Measurements from ENCODE around the gene CD82.

The CD82 gene

DNA sequence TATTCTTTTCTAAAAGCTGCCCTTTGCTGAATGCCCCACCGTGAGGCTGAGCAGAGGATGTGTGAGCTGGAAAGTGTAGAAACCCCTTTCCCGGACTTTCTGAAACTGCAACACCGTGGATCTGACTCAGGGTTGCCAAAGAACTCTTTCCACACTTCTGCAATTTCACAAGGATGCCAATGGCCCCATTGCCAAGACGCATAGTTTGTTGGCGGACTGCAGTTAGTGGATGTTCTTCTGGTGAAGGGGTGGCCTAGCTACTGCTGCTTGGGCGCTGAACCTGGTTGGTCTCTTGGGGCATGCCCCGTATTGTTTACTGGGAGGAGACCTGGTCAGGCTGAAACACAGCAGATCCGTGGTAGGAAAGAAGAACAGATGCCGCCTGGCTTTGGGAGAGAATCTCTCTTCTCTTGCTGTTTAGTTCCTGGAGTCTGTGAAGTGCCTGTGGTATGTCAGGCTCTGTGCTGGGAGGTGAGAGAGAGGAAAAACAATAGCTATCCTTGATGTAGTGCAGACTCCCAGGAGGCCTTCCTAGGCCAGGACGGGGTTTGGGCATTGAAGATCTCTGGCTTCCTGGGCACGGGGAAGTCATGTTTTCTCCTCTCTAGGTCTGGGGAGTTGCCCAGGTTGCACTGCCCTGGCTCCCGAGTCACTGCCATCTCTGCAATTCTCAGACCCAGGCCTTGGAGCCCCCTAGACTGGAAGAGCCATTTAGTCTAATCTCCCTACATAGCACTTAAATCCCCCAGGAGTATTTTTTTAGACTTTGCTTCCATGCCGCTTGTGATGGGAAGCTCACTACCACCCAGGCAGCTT, 26.9 kb downstream of the CD82 start:
- H3K36me3 Mint-ChIP-seq, result peaks cover 75% of the 10 kb centered on the region
- no peaks in the 10 kb centered on the region for H3K9me3 Mint-ChIP-seq
- peaks cover 88% of the 10 kb centered on the region for H3K4me1 Mint-ChIP-seq
- no peaks in the 10 kb centered on the region for H3K27me3 Mint-ChIP-seq
- no peak overlapping the region for H3K4me3 Mint-ChIP-seq
- peak overlapping the region; percentile 91 for H3K27ac Mint-ChIP-seq
- ATAC-seq, result no peak

DNA sequence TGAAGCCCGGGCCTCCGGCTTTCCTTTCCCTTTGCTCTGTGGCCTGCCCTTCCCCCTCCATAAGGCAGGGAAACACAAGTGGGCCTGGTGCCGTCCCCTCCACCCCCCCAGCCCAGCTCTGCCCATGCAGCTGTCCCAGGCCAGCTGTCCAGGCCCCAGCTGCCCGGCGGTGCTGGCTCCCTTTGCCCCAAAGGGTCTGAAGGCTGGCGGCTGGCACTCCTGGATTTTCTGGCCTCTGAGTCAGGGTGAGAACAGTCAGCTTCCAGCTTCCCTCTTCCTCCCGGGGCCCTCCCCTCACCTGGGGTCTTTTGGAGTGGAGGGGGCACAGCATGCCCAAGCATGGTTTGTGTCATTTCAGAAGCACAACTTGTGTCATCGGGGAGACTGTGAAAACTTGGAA, 27.8 kb downstream of the CD82 start:
- no peaks in the 10 kb centered on the region for H3K27me3 Mint-ChIP-seq
- peaks cover 94% of the 10 kb centered on the region for H3K4me1 Mint-ChIP-seq
- ATAC-seq, result no peak
- H3K36me3 Mint-ChIP-seq, result peaks cover 75% of the 10 kb centered on the region
- no peaks in the 10 kb centered on the region for H3K9me3 Mint-ChIP-seq
- no peak overlapping the region for H3K4me3 Mint-ChIP-seq
- H3K27ac Mint-ChIP-seq, result peak overlapping the region; percentile 91

DNA sequence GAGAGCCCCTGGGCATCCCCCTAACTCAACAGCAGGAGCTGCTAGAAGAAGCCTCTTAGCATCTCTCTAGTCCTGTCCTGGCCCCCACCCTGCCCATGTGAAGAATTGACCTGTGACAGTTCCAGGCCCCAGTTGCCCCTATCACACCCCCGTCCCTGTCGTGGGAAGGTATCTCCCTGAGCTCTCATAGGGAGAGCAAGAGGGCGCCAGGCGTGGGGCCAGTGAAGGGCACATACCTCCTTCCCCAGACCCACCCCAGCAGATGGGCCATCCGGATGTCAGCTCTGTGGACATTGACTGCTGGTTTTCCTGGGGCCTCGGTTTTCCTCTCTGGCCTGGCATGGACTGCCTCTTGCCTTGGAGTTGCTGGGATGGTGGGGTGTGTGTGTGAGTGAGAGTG, 29.5 kb downstream of the CD82 start:
- peak overlapping the region; percentile 91 for H3K27ac Mint-ChIP-seq
- peaks cover 74% of the 10 kb centered on the region for H3K36me3 Mint-ChIP-seq
- peaks cover 95% of the 10 kb centered on the region for H3K4me1 Mint-ChIP-seq
- H3K4me3 Mint-ChIP-seq, result no peak overlapping the region
- no peaks in the 10 kb centered on the region for H3K27me3 Mint-ChIP-seq
- H3K9me3 Mint-ChIP-seq, result no peaks in the 10 kb centered on the region
- no peak for ATAC-seq

DNA sequence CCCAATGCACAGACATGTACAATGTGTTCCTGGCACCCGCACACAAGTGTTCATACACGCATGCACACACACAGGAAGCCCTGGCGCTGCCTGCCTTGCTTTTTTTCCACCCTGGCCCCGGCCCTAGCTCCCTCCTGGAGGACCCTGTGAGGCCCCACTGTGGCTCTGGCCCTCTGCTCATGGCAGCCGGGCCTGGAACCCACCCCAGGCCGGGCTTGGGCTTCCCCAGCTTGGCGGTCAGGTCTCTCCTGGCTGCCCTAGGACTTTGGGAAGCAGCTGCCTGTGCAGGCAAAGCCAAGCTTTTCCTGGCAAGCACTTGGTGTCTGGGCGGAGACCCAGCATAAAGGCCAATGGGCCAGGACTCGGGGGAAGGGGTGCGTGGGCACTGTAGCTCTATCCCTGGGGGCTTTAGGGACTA, 30.5 kb downstream of the CD82 start:
- Mint-ChIP-seq H3K9me3 (no peaks in the 10 kb centered on the region), H3K4me3 (peak overlapping the region; percentile 64), H3K4me1 (peaks cover 100% of the 10 kb centered on the region), H3K27me3 (no peaks in the 10 kb centered on the region), H3K36me3 (peaks cover 71% of the 10 kb centered on the region), H3K27ac (peak overlapping the region; percentile 91)
- ATAC-seq, result no peak

- Mint-ChIP-seq H3K36me3 (peaks cover 64% of the 10 kb centered on the region), H3K4me1 (peaks cover 100% of the 10 kb centered on the region), H3K4me3 (peak overlapping the region; percentile 64), H3K27ac (peak overlapping the region; percentile 91), H3K9me3 (no peaks in the 10 kb centered on the region), H3K27me3 (no peaks in the 10 kb centered on the region)
- ATAC-seq, result peak; percentile 66
Measured at GRCh38 chr11:44596525-44597276, 31.2 kb downstream of the CD82 start.

DNA sequence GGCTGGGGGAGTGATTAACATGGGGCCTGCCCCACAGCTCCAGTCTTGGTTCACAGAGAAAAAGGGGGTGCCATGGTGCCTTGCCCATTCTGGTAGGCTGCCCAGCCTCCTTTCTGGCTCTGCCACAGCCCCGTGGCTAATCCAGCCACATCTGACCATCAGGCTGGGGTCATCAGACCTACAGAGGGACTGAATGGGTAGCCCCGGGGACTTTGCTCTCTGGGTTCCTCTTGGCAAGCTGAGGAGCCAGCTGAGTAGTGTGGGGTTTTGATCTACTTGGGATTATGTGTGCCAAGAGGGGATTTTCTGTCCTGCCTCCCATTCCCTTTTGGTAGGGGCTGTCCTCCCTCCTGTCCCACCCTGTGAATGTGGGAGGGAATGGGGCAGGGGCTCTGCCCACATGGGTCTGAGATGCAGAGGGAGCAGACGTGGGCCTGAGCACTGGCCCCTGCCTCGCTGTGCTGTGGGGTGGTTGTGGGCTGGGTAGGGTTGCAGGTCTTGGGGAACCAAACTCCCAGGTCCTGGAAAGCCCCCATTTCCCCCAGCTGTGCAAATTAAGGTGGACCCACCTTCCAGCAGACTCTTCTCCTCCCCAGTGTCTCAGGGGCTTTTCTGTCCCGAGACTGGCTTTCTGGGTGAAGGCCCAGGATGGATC, 32.0 kb downstream of the CD82 start:
- no peaks in the 10 kb centered on the region for H3K9me3 Mint-ChIP-seq
- peak; percentile 0 for ATAC-seq
- no peaks in the 10 kb centered on the region for H3K27me3 Mint-ChIP-seq
- H3K4me3 Mint-ChIP-seq, result peak overlapping the region; percentile 64
- H3K27ac Mint-ChIP-seq, result peak overlapping the region; percentile 91
- H3K4me1 Mint-ChIP-seq, result peaks cover 100% of the 10 kb centered on the region
- H3K36me3 Mint-ChIP-seq, result peaks cover 56% of the 10 kb centered on the region

GRCh38 chr11:44598831-44599230, 33.4 kb downstream of the CD82 start:
- H3K4me3 Mint-ChIP-seq, result no peak overlapping the region
- peaks cover 100% of the 10 kb centered on the region for H3K4me1 Mint-ChIP-seq
- H3K27ac Mint-ChIP-seq, result peak overlapping the region; percentile 91
- ATAC-seq, result no peak
- H3K9me3 Mint-ChIP-seq, result no peaks in the 10 kb centered on the region
- H3K27me3 Mint-ChIP-seq, result no peaks in the 10 kb centered on the region
- H3K36me3 Mint-ChIP-seq, result peaks cover 47% of the 10 kb centered on the region

DNA sequence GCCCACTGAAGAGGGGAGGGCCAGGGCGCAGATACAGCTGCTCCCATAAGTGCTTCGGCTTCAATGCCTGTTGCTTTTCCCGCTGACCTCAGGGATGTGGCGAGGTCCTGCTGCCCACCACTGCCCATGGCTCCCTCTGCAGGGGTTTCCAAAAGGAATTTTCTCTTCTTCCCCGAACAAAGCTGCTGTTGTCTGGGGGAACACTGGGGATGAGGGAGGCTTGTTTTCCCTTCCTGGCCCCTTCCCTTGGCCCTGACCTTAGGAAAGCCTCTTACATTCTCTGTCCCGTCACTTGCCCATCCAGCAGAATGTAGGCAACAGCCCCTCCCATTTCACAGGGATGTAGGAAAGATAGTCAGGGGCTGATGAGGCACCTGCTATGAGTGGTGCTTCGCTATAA, 34.8 kb downstream of the CD82 start:
- Mint-ChIP-seq H3K27ac (peak overlapping the region; percentile 91), H3K4me3 (no peak overlapping the region), H3K36me3 (peaks cover 47% of the 10 kb centered on the region), H3K9me3 (no peaks in the 10 kb centered on the region), H3K4me1 (peaks cover 100% of the 10 kb centered on the region), H3K27me3 (no peaks in the 10 kb centered on the region)
- no peak for ATAC-seq

DNA sequence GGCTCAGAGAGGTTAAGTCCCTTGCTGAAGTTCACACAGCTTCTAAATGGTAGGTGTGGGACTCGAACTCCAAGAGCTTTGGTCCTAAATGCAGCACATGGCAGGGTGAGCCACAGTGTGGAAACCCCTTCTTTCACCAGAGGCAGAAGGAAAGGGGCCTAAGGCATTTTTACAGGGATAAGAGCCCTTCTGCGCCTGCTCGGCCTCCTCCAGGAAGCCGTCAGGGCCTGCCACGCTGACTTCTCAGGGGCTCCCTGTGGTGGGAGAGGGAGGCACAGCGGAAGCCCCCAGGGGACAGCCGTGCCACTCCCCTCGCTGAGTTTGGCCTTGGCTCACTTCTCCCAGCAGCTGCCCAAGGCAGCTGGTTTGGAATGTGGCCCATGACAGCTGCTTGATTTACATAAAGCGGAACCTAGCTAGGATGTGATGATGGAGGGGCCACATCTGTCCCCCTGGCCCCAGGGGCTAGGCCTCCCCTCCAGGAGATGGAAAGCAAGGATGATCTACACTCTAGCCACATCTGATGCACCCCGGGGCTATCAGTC, 35.4 kb downstream of the CD82 start:
- Mint-ChIP-seq H3K4me3 (peak overlapping the region; percentile 71), H3K27me3 (no peaks in the 10 kb centered on the region), H3K36me3 (peaks cover 51% of the 10 kb centered on the region), H3K9me3 (no peaks in the 10 kb centered on the region), H3K4me1 (peaks cover 100% of the 10 kb centered on the region), H3K27ac (peak overlapping the region; percentile 91)
- peak; percentile 69 for ATAC-seq

- Mint-ChIP-seq H3K36me3 (peaks cover 59% of the 10 kb centered on the region), H3K9me3 (no peaks in the 10 kb centered on the region), H3K27me3 (no peaks in the 10 kb centered on the region), H3K4me1 (peaks cover 100% of the 10 kb centered on the region), H3K27ac (peak overlapping the region; percentile 91), H3K4me3 (peak overlapping the region; percentile 71)
- peak; percentile 82 for ATAC-seq
Measured at GRCh38 chr11:44601471-44602370, 36.3 kb downstream of the CD82 start.

DNA sequence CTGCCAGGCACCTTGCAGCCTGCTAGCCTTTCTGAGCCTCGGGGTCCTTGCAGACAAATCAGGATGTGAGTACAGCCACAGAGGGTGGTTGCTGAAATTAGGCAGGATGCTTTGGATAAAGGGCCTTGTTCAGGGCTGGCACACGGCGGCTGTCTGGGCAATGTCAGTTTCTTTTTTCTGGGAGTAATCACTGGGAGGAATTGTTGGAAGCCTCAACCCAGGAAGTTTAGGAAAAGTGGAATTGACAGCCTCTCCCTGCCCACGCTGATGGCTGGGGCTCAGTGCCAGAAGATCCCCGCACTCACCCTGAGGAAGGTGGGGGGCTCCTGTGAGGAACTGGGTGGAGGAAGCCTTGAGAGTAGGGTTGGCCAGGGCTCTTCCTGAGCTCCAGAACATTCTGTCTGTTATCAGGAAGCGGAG, 37.4 kb downstream of the CD82 start:
- no peaks in the 10 kb centered on the region for H3K9me3 Mint-ChIP-seq
- peaks cover 64% of the 10 kb centered on the region for H3K36me3 Mint-ChIP-seq
- no peak for ATAC-seq
- peak overlapping the region; percentile 91 for H3K27ac Mint-ChIP-seq
- H3K27me3 Mint-ChIP-seq, result no peaks in the 10 kb centered on the region
- H3K4me3 Mint-ChIP-seq, result no peak overlapping the region
- H3K4me1 Mint-ChIP-seq, result peaks cover 100% of the 10 kb centered on the region

GRCh38 chr11:44604171-44604581, 38.7 kb downstream of the CD82 start:
- Mint-ChIP-seq H3K36me3 (peaks cover 62% of the 10 kb centered on the region), H3K4me1 (peaks cover 100% of the 10 kb centered on the region), H3K27ac (peak overlapping the region; percentile 91), H3K9me3 (no peaks in the 10 kb centered on the region), H3K27me3 (no peaks in the 10 kb centered on the region), H3K4me3 (peak overlapping the region; percentile 78)
- peak; percentile 44 for ATAC-seq

- peaks cover 55% of the 10 kb centered on the region for H3K36me3 Mint-ChIP-seq
- ATAC-seq, result no peak
- peak overlapping the region; percentile 78 for H3K4me3 Mint-ChIP-seq
- peak overlapping the region; percentile 91 for H3K27ac Mint-ChIP-seq
- peaks cover 100% of the 10 kb centered on the region for H3K4me1 Mint-ChIP-seq
- no peaks in the 10 kb centered on the region for H3K9me3 Mint-ChIP-seq
- H3K27me3 Mint-ChIP-seq, result no peaks in the 10 kb centered on the region
Measured at GRCh38 chr11:44605068-44605708, 39.7 kb downstream of the CD82 start.

- Mint-ChIP-seq H3K4me1 (peaks cover 100% of the 10 kb centered on the region), H3K36me3 (peaks cover 55% of the 10 kb centered on the region), H3K27me3 (no peaks in the 10 kb centered on the region), H3K27ac (peak overlapping the region; percentile 91), H3K9me3 (no peaks in the 10 kb centered on the region), H3K4me3 (no peak overlapping the region)
- no peak for ATAC-seq
Measured at GRCh38 chr11:44605965-44606364, 40.5 kb downstream of the CD82 start.
